ENCODE results near the gene WASF2. TPM values are rescaled to one million over a fixed set of nuclear protein-coding genes. Genes with fewer than 3 reads are reported as not detected.

WASF2 gene
- total RNA-seq, 1 experiment from 2014 or later = 68.6 TPM

GRCh38 chr1:27438621-27439061 lies 51.3 kb downstream of the WASF2 start:
- H3K4me1 Mint-ChIP-seq (ENCODE audit: low read depth, unreplicated experiment) = no peaks in the 10 kb centered on the region
- H3K27me3 ChIP-seq (replicated peaks; ENCODE audit: control insufficient read depth, insufficient read depth, low read length) = no peaks in the 10 kb centered on the region
- no peak overlapping the region for H3K27ac Mint-ChIP-seq (ENCODE audit: unreplicated experiment)
- no peak overlapping the region for H3K4me3 ChIP-seq (ENCODE audit: low read depth, low read length)
- CTCF ChIA-PET = no interaction called here
- peaks cover 8% of the 10 kb centered on the region for H3K36me3 Mint-ChIP-seq (ENCODE audit: insufficient read depth, unreplicated experiment)
- POLR2A ChIA-PET = no interaction called here
- BruUV-seq (replicated peaks) = no TSS peak
- no peaks in the 10 kb centered on the region for H3K9me3 Mint-ChIP-seq (ENCODE audit: unreplicated experiment)
- no peaks in the 10 kb centered on the region for H3K9me3 ChIP-seq
- no peaks in the 10 kb centered on the region for H3K4me1 ChIP-seq
- intact Hi-C loops (cut with micrococcal nuclease; ENCODE audit: unreplicated experiment) = no loop called here
- no peak for TF ChIP-seq CTCF (IDR thresholded peaks at IDR 0.05; ENCODE audit: insufficient read depth in 1 of 2, low read depth in 1 of 2, low read length in 1 of 2, severe bottlenecking in 1 of 2, unreplicated experiment in 1 of 2)
- DNase-seq = no peak
- H3K27me3 Mint-ChIP-seq (ENCODE audit: insufficient read depth, unreplicated experiment) = no peaks in the 10 kb centered on the region
- H3K36me3 ChIP-seq (ENCODE audit: control insufficient read depth, insufficient read depth, low read length) = no peaks in the 10 kb centered on the region; the same call in 1 of the 2 replicates
- H3K4me3 Mint-ChIP-seq (ENCODE audit: unreplicated experiment) = no peak overlapping the region

- no peak overlapping the region for H3K4me3 Mint-ChIP-seq (ENCODE audit: unreplicated experiment)
- no peaks in the 10 kb centered on the region for H3K27me3 ChIP-seq (replicated peaks; ENCODE audit: control insufficient read depth, insufficient read depth, low read length)
- CTCF ChIA-PET = interaction anchor here (0.6 kb wide), 1 partner anchor 139 kb away, joined by 5 read pairs; no protein-coding TSS in a partner anchor
- peaks cover 8% of the 10 kb centered on the region for H3K36me3 Mint-ChIP-seq (ENCODE audit: insufficient read depth, unreplicated experiment)
- no peaks in the 10 kb centered on the region for H3K4me1 Mint-ChIP-seq (ENCODE audit: low read depth, unreplicated experiment)
- DNase-seq = no peak
- TF ChIP-seq CTCF (IDR thresholded peaks at IDR 0.05; ENCODE audit: insufficient read depth in 1 of 2, low read depth in 1 of 2, low read length in 1 of 2, severe bottlenecking in 1 of 2, unreplicated experiment in 1 of 2) = no peak
- H3K9me3 ChIP-seq = no peaks in the 10 kb centered on the region
- POLR2A ChIA-PET = no interaction called here
- H3K36me3 ChIP-seq (ENCODE audit: control insufficient read depth, insufficient read depth, low read length) = no peaks in the 10 kb centered on the region; the same call in 1 of the 2 replicates
- no peak overlapping the region for H3K27ac Mint-ChIP-seq (ENCODE audit: unreplicated experiment)
- H3K9me3 Mint-ChIP-seq (ENCODE audit: unreplicated experiment) = no peaks in the 10 kb centered on the region
- BruUV-seq (replicated peaks) = no TSS peak
- H3K4me3 ChIP-seq (ENCODE audit: low read depth, low read length) = no peak overlapping the region
- no peaks in the 10 kb centered on the region for H3K4me1 ChIP-seq
- H3K27me3 Mint-ChIP-seq (ENCODE audit: insufficient read depth, unreplicated experiment) = no peaks in the 10 kb centered on the region
- intact Hi-C loops (cut with micrococcal nuclease; ENCODE audit: unreplicated experiment) = no loop called here
Measured at GRCh38 chr1:27436204-27437159, 53.5 kb downstream of the WASF2 start.

- H3K4me3 Mint-ChIP-seq (ENCODE audit: unreplicated experiment) = no peak overlapping the region
- ChIA-PET CTCF (no interaction called here), POLR2A (no interaction called here)
- Histone ChIP-seq H3K27me3 (replicated peaks; ENCODE audit: control insufficient read depth, insufficient read depth, low read length) (no peaks in the 10 kb centered on the region), H3K4me3 (ENCODE audit: low read depth, low read length) (no peak overlapping the region), H3K4me1 (no peaks in the 10 kb centered on the region), H3K9me3 (no peaks in the 10 kb centered on the region), H3K36me3 (ENCODE audit: control insufficient read depth, insufficient read depth, low read length) (no peaks in the 10 kb centered on the region; the same call in 1 of the 2 replicates)
- H3K36me3 Mint-ChIP-seq (ENCODE audit: insufficient read depth, unreplicated experiment) = peaks cover 8% of the 10 kb centered on the region
- no peak for TF ChIP-seq CTCF (IDR thresholded peaks at IDR 0.05; ENCODE audit: insufficient read depth in 1 of 2, low read depth in 1 of 2, low read length in 1 of 2, severe bottlenecking in 1 of 2, unreplicated experiment in 1 of 2)
- intact Hi-C loops (cut with micrococcal nuclease; ENCODE audit: unreplicated experiment) = no loop called here
- H3K4me1 Mint-ChIP-seq (ENCODE audit: low read depth, unreplicated experiment) = no peaks in the 10 kb centered on the region
- no peak overlapping the region for H3K27ac Mint-ChIP-seq (ENCODE audit: unreplicated experiment)
- no peak for DNase-seq
- H3K27me3 Mint-ChIP-seq (ENCODE audit: insufficient read depth, unreplicated experiment) = no peaks in the 10 kb centered on the region
- no TSS peak for BruUV-seq (replicated peaks)
- no peaks in the 10 kb centered on the region for H3K9me3 Mint-ChIP-seq (ENCODE audit: unreplicated experiment)
Measured at GRCh38 chr1:27435566-27436203, 54.3 kb downstream of the WASF2 start.
